ENCODE data around the gene GALNT17. TPM values are rescaled to one million over a fixed set of nuclear protein-coding genes. Genes with fewer than 3 reads are reported as not detected.

The GALNT17 gene
- total RNA-seq, 1 experiment from 2014 or later: not detected

- BruUV-seq (replicated peaks): no TSS peak
- no peak for TF ChIP-seq CTCF (conservative IDR thresholded peaks at IDR 0.05; ENCODE audit: low read depth, low read length)
- no peak for TF ChIP-seq EZH2 (IDR thresholded peaks at IDR 0.05; ENCODE audit: borderline replicate concordance, low read depth, low read length, poor library complexity, severe bottlenecking)
Measured at GRCh38 chr7:71461572-71461971, 329.6 kb downstream of the GALNT17 start.

DNA sequence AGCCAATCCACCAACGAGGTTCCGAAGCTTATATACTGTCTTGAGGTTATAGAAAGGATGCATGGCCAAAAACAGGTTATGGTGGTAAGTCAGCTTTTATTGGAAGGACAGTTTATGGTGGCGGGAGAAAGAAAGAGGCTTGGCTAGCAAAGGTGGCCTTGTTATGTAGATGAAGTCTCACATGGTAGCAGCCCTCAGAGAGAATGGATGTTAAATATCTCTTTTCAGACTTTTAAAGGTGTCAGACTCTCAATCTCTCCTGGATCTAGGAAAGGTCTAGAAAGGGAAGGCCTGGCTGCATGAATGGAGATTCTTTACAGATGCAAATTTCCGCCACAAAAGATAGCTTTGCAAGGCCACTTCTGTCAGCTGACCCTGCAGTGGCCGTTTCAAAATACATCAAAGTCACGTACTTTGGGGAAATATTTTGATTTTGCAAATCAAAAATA, 333.8 kb downstream of the GALNT17 start:
- no TSS peak for BruUV-seq (replicated peaks)
- H3K4me1 ChIP-seq (ENCODE audit: insufficient read depth, low read length, poor library complexity, severe bottlenecking): no peaks in the 10 kb centered on the region
- ChIA-PET CTCF (no interaction called here), POLR2A (ENCODE audit: low non-redundant PET) (no interaction called here)
- intact Hi-C loops (cut with micrococcal nuclease; ENCODE audit: unreplicated experiment): no loop called here
- H3K4me3 ChIP-seq (ENCODE audit: low read depth, low read length, poor library complexity, severe bottlenecking): no peak overlapping the region
- DNase-seq (ENCODE audit: low spot score): no peak
- H3K9me3 ChIP-seq (ENCODE audit: low read depth, low read length, poor library complexity, severe bottlenecking): peaks cover 28% of the 10 kb centered on the region
- H3K27me3 ChIP-seq (replicated peaks; ENCODE audit: insufficient read depth, low read depth, low read length, poor library complexity): no peaks in the 10 kb centered on the region
- H3K27ac ChIP-seq (ENCODE audit: low read depth, low read length, poor library complexity, severe bottlenecking): no peak overlapping the region
- TF ChIP-seq CTCF (conservative IDR thresholded peaks at IDR 0.05; ENCODE audit: low read depth, low read length): no peak
- no peak for TF ChIP-seq EZH2 (IDR thresholded peaks at IDR 0.05; ENCODE audit: borderline replicate concordance, low read depth, low read length, poor library complexity, severe bottlenecking)
- no peaks in the 10 kb centered on the region for H3K36me3 ChIP-seq (ENCODE audit: insufficient read depth, low read length, poor library complexity, severe bottlenecking)

More at GRCh38 chr7:71461572-71461971, 329.6 kb downstream of the GALNT17 start:
- intact Hi-C loops (cut with micrococcal nuclease; ENCODE audit: unreplicated experiment): no loop called here
- no peaks in the 10 kb centered on the region for H3K36me3 ChIP-seq (ENCODE audit: insufficient read depth, low read length, poor library complexity, severe bottlenecking)
- H3K4me3 ChIP-seq (ENCODE audit: low read depth, low read length, poor library complexity, severe bottlenecking): no peak overlapping the region
- H3K9me3 ChIP-seq (ENCODE audit: low read depth, low read length, poor library complexity, severe bottlenecking): peaks cover 14% of the 10 kb centered on the region
- no peaks in the 10 kb centered on the region for H3K27me3 ChIP-seq (replicated peaks; ENCODE audit: insufficient read depth, low read depth, low read length, poor library complexity)
- H3K27ac ChIP-seq (ENCODE audit: low read depth, low read length, poor library complexity, severe bottlenecking): no peak overlapping the region
- ChIA-PET CTCF (no interaction called here), POLR2A (ENCODE audit: low non-redundant PET) (no interaction called here)
- DNase-seq (ENCODE audit: low spot score): no peak
- no peaks in the 10 kb centered on the region for H3K4me1 ChIP-seq (ENCODE audit: insufficient read depth, low read length, poor library complexity, severe bottlenecking)

GRCh38 chr7:71466448-71467145, 334.7 kb downstream of the GALNT17 start:
- no peak overlapping the region for H3K27ac ChIP-seq (ENCODE audit: low read depth, low read length, poor library complexity, severe bottlenecking)
- peaks cover 36% of the 10 kb centered on the region for H3K9me3 ChIP-seq (ENCODE audit: low read depth, low read length, poor library complexity, severe bottlenecking)
- intact Hi-C loops (cut with micrococcal nuclease; ENCODE audit: unreplicated experiment): no loop called here
- DNase-seq (ENCODE audit: low spot score): no peak
- ChIA-PET POLR2A (ENCODE audit: low non-redundant PET) (no interaction called here), CTCF (no interaction called here)
- no TSS peak for BruUV-seq (replicated peaks)
- no peaks in the 10 kb centered on the region for H3K4me1 ChIP-seq (ENCODE audit: insufficient read depth, low read length, poor library complexity, severe bottlenecking)
- H3K36me3 ChIP-seq (ENCODE audit: insufficient read depth, low read length, poor library complexity, severe bottlenecking): no peaks in the 10 kb centered on the region
- H3K27me3 ChIP-seq (replicated peaks; ENCODE audit: insufficient read depth, low read depth, low read length, poor library complexity): no peaks in the 10 kb centered on the region
- H3K4me3 ChIP-seq (ENCODE audit: low read depth, low read length, poor library complexity, severe bottlenecking): no peak overlapping the region
- TF ChIP-seq EZH2 (IDR thresholded peaks at IDR 0.05; ENCODE audit: borderline replicate concordance, low read depth, low read length, poor library complexity, severe bottlenecking) (no peak), CTCF (conservative IDR thresholded peaks at IDR 0.05; ENCODE audit: low read depth, low read length) (no peak)

Data from A673 (cell line).